Measurements from ENCODE around the gene C6orf141.

The C6orf141 gene

GRCh38 chr6:49543087-49543858 is 7.2 kb upstream of the C6orf141 start:
- H3K4me3 Mint-ChIP-seq: no peak overlapping the region
- no peaks in the 10 kb centered on the region for H3K36me3 Mint-ChIP-seq (ENCODE audit: insufficient read depth)
- no peaks in the 10 kb centered on the region for H3K9me3 Mint-ChIP-seq
- no peak for ATAC-seq (replicated peaks; ENCODE audit: extremely low read depth, poor library complexity, severe bottlenecking)
- peaks cover 20% of the 10 kb centered on the region for H3K27me3 Mint-ChIP-seq
- DNase-seq (ENCODE audit: low spot score in 2 of 2): no peak
- no peaks in the 10 kb centered on the region for H3K4me1 Mint-ChIP-seq
- H3K27ac Mint-ChIP-seq (ENCODE audit: low read depth): no peak overlapping the region

GRCh38 chr6:49546331-49546730 is 4.1 kb upstream of the C6orf141 start:
- H3K9me3 Mint-ChIP-seq: no peaks in the 10 kb centered on the region
- H3K4me1 Mint-ChIP-seq: peaks cover 11% of the 10 kb centered on the region
- ATAC-seq (replicated peaks; ENCODE audit: extremely low read depth, poor library complexity, severe bottlenecking) (no peak), DNase-seq (ENCODE audit: low spot score in 2 of 2) (no peak)
- H3K36me3 Mint-ChIP-seq (ENCODE audit: insufficient read depth): no peaks in the 10 kb centered on the region
- peaks cover 46% of the 10 kb centered on the region for H3K27me3 Mint-ChIP-seq
- no peak overlapping the region for H3K4me3 Mint-ChIP-seq
- no peak overlapping the region for H3K27ac Mint-ChIP-seq (ENCODE audit: low read depth)

- Mint-ChIP-seq H3K4me3 (no peak overlapping the region), H3K4me1 (peaks cover 18% of the 10 kb centered on the region), H3K27ac (ENCODE audit: low read depth) (no peak overlapping the region), H3K27me3 (peaks cover 66% of the 10 kb centered on the region), H3K36me3 (ENCODE audit: insufficient read depth) (no peaks in the 10 kb centered on the region), H3K9me3 (no peaks in the 10 kb centered on the region)
- ATAC-seq (replicated peaks; ENCODE audit: extremely low read depth, poor library complexity, severe bottlenecking): no peak
- DNase-seq (ENCODE audit: low spot score in 2 of 2): no peak
Measured at GRCh38 chr6:49548613-49549304, 1.7 kb upstream of the C6orf141 start.

GRCh38 chr6:49549691-49550491 is 577 bp upstream of the C6orf141 start:
- Mint-ChIP-seq H3K9me3 (no peaks in the 10 kb centered on the region), H3K27ac (ENCODE audit: low read depth) (no peak overlapping the region), H3K36me3 (ENCODE audit: insufficient read depth) (no peaks in the 10 kb centered on the region), H3K4me1 (peaks cover 18% of the 10 kb centered on the region), H3K4me3 (peak overlapping the region; percentile 64), H3K27me3 (peaks cover 67% of the 10 kb centered on the region)
- DNase-seq (ENCODE audit: low spot score in 2 of 2): no peak
- ATAC-seq (replicated peaks; ENCODE audit: extremely low read depth, poor library complexity, severe bottlenecking): no peak

GRCh38 chr6:49551078-49551865 is 804 bp downstream of the C6orf141 start:
- no peaks in the 10 kb centered on the region for H3K9me3 Mint-ChIP-seq
- peak overlapping the region; percentile 64 for H3K4me3 Mint-ChIP-seq
- H3K36me3 Mint-ChIP-seq (ENCODE audit: insufficient read depth): no peaks in the 10 kb centered on the region
- no peak overlapping the region for H3K27ac Mint-ChIP-seq (ENCODE audit: low read depth)
- ATAC-seq (replicated peaks; ENCODE audit: extremely low read depth, poor library complexity, severe bottlenecking) (no peak), DNase-seq (ENCODE audit: low spot score in 2 of 2) (no peak)
- H3K4me1 Mint-ChIP-seq: peaks cover 18% of the 10 kb centered on the region
- H3K27me3 Mint-ChIP-seq: peaks cover 63% of the 10 kb centered on the region

GRCh38 chr6:49551866-49552129 is 1.3 kb downstream of the C6orf141 start:
- H3K9me3 Mint-ChIP-seq: no peaks in the 10 kb centered on the region
- H3K27ac Mint-ChIP-seq (ENCODE audit: low read depth): no peak overlapping the region
- H3K36me3 Mint-ChIP-seq (ENCODE audit: insufficient read depth): no peaks in the 10 kb centered on the region
- H3K4me3 Mint-ChIP-seq: peak overlapping the region; percentile 64
- no peak for ATAC-seq (replicated peaks; ENCODE audit: extremely low read depth, poor library complexity, severe bottlenecking)
- peaks cover 58% of the 10 kb centered on the region for H3K27me3 Mint-ChIP-seq
- DNase-seq (ENCODE audit: low spot score in 2 of 2): no peak
- H3K4me1 Mint-ChIP-seq: peaks cover 18% of the 10 kb centered on the region

GRCh38 chr6:49552596-49552995 is 2.1 kb downstream of the C6orf141 start:
- Mint-ChIP-seq H3K9me3 (no peaks in the 10 kb centered on the region), H3K27me3 (peaks cover 50% of the 10 kb centered on the region), H3K4me1 (peaks cover 18% of the 10 kb centered on the region), H3K27ac (ENCODE audit: low read depth) (no peak overlapping the region), H3K36me3 (ENCODE audit: insufficient read depth) (no peaks in the 10 kb centered on the region), H3K4me3 (no peak overlapping the region)
- ATAC-seq (replicated peaks; ENCODE audit: extremely low read depth, poor library complexity, severe bottlenecking): no peak
- no peak for DNase-seq (ENCODE audit: low spot score in 2 of 2)

- H3K4me3 Mint-ChIP-seq: no peak overlapping the region
- H3K4me1 Mint-ChIP-seq: peaks cover 18% of the 10 kb centered on the region
- no peaks in the 10 kb centered on the region for H3K9me3 Mint-ChIP-seq
- H3K27ac Mint-ChIP-seq (ENCODE audit: low read depth): no peak overlapping the region
- no peak for ATAC-seq (replicated peaks; ENCODE audit: extremely low read depth, poor library complexity, severe bottlenecking)
- H3K36me3 Mint-ChIP-seq (ENCODE audit: insufficient read depth): no peaks in the 10 kb centered on the region
- H3K27me3 Mint-ChIP-seq: peaks cover 46% of the 10 kb centered on the region
- no peak for DNase-seq (ENCODE audit: low spot score in 2 of 2)
Measured at GRCh38 chr6:49553384-49553783, 2.9 kb downstream of the C6orf141 start.

- Mint-ChIP-seq H3K36me3 (ENCODE audit: insufficient read depth) (no peaks in the 10 kb centered on the region), H3K27ac (ENCODE audit: low read depth) (no peak overlapping the region), H3K4me3 (no peak overlapping the region), H3K9me3 (no peaks in the 10 kb centered on the region), H3K4me1 (peaks cover 11% of the 10 kb centered on the region), H3K27me3 (peaks cover 25% of the 10 kb centered on the region)
- no peak for DNase-seq (ENCODE audit: low spot score in 2 of 2)
- ATAC-seq (replicated peaks; ENCODE audit: extremely low read depth, poor library complexity, severe bottlenecking): no peak
Measured at GRCh38 chr6:49555951-49556350, 5.5 kb downstream of the C6orf141 start.

GRCh38 chr6:49556429-49556837 is 6.0 kb downstream of the C6orf141 start:
- peaks cover 6% of the 10 kb centered on the region for H3K4me1 Mint-ChIP-seq
- ATAC-seq (replicated peaks; ENCODE audit: extremely low read depth, poor library complexity, severe bottlenecking) (no peak), DNase-seq (ENCODE audit: low spot score in 2 of 2) (no peak)
- no peak overlapping the region for H3K27ac Mint-ChIP-seq (ENCODE audit: low read depth)
- no peaks in the 10 kb centered on the region for H3K9me3 Mint-ChIP-seq
- no peaks in the 10 kb centered on the region for H3K36me3 Mint-ChIP-seq (ENCODE audit: insufficient read depth)
- H3K27me3 Mint-ChIP-seq: peaks cover 20% of the 10 kb centered on the region
- no peak overlapping the region for H3K4me3 Mint-ChIP-seq

- peaks cover 13% of the 10 kb centered on the region for H3K27me3 Mint-ChIP-seq
- H3K4me3 Mint-ChIP-seq: no peak overlapping the region
- H3K27ac Mint-ChIP-seq (ENCODE audit: low read depth): no peak overlapping the region
- ATAC-seq (replicated peaks; ENCODE audit: extremely low read depth, poor library complexity, severe bottlenecking) (no peak), DNase-seq (ENCODE audit: low spot score in 2 of 2) (no peak)
- no peaks in the 10 kb centered on the region for H3K9me3 Mint-ChIP-seq
- H3K36me3 Mint-ChIP-seq (ENCODE audit: insufficient read depth): no peaks in the 10 kb centered on the region
- H3K4me1 Mint-ChIP-seq: no peaks in the 10 kb centered on the region
Measured at GRCh38 chr6:49557177-49557576, 6.7 kb downstream of the C6orf141 start.

- ATAC-seq (replicated peaks; ENCODE audit: extremely low read depth, poor library complexity, severe bottlenecking) (no peak), DNase-seq (ENCODE audit: low spot score in 2 of 2) (no peak)
- H3K36me3 Mint-ChIP-seq (ENCODE audit: insufficient read depth): no peaks in the 10 kb centered on the region
- H3K27me3 Mint-ChIP-seq: peaks cover 6% of the 10 kb centered on the region
- H3K4me3 Mint-ChIP-seq: no peak overlapping the region
- H3K27ac Mint-ChIP-seq (ENCODE audit: low read depth): no peak overlapping the region
- H3K4me1 Mint-ChIP-seq: no peaks in the 10 kb centered on the region
- H3K9me3 Mint-ChIP-seq: no peaks in the 10 kb centered on the region
Measured at GRCh38 chr6:49558238-49558637, 7.8 kb downstream of the C6orf141 start.
